Smooth muscle cell (in vitro differentiated cells): Measurements from ENCODE around the gene TNFSF9. TPM values are rescaled to one million over a fixed set of nuclear protein-coding genes. Genes with fewer than 3 reads are reported as not detected.

Source experiments
- DNase-seq: peaks from one replicate; lab custom pipeline; 2025; ENCODE audit not compliant: unreplicated experiment; lab: John Stamatoyannopoulos, UW
- H2AFZ ChIP-seq: fragments of 200-600 bp; sonication (generic); 2 replicates; pipeline ENCODE4 v1.6.0; 2016; ENCODE audit warnings: antibody characterized with exemption, low read depth, mild to moderate bottlenecking
- H3F3A ChIP-seq: fragments of 200-600 bp; sonication (generic); 2 replicates; pipeline ENCODE4 v1.6.0; 2017; ENCODE audit warnings: antibody characterized with exemption, low read depth
- H3K27ac ChIP-seq: fragments of 200-600 bp; sonication (generic); 2 replicates; pipeline ENCODE4 v1.5.1; 2016; ENCODE audit warnings: low read depth, mild to moderate bottlenecking
- H3K27me3 ChIP-seq: fragments of 200-600 bp; sonication (generic); 2 replicates; pipeline ENCODE4 v1.6.1; 2016; ENCODE audit warnings: low read depth, mild to moderate bottlenecking
- H3K36me3 ChIP-seq: fragments of 200-600 bp; sonication (generic); 2 replicates; pipeline ENCODE4 v1.5.1; 2016; ENCODE audit warnings: low read depth
- H3K4me1 ChIP-seq: fragments of 200-600 bp; sonication (generic); 2 replicates; pipeline ENCODE4 v1.5.1; 2016; ENCODE audit warnings: low read depth
- H3K4me2 ChIP-seq: fragments of 200-600 bp; sonication (generic); 2 replicates; pipeline ENCODE4 v1.6.0; 2016; ENCODE audit warnings: mild to moderate bottlenecking
- H3K4me3 ChIP-seq: fragments of 200-600 bp; sonication (generic); 2 replicates; pipeline ENCODE4 v1.5.1; 2016; ENCODE audit warnings: mild to moderate bottlenecking
- H3K79me2 ChIP-seq: fragments of 200-600 bp; sonication (generic); 2 replicates; pipeline ENCODE4 v1.6.0; 2016; ENCODE audit warnings: low read depth, mild to moderate bottlenecking
- H3K9ac ChIP-seq: fragments of 200-600 bp; sonication (generic); 2 replicates; pipeline ENCODE4 v1.6.0; 2016; ENCODE audit warnings: low read depth
- H3K9me3 ChIP-seq: fragments of 200-600 bp; sonication (generic); replicated peaks from 2 replicates; pipeline ENCODE4 v1.5.1; 2016; ENCODE audit warnings: low read depth
- H4K20me1 ChIP-seq: fragments of 200-600 bp; sonication (generic); 2 replicates; pipeline ENCODE4 v1.6.0; 2016; ENCODE audit warnings: low read depth
- CTCF ChIP-seq: fragments of 200-600 bp; sonication (generic); IDR thresholded peaks from 2 replicates; pipeline ENCODE4 v1.5.1; 2017; ENCODE audit warnings: borderline replicate concordance, mild to moderate bottlenecking, antibody characterized with exemption; ENCODE audit not compliant: insufficient read depth, poor library complexity, severe bottlenecking
- WGBS: methylation state at CpG from one replicate; pipeline ENCODE4 v1.1.7; 2016; ENCODE audit warnings: low lambda C conversion rate; 5-methylcytosine and 5-hydroxymethylcytosine counted together
- polyA plus RNA-seq: library from polyadenylated mRNA; unstranded; fragments of >200 nt; fragmentation: Nextera tagmentation; extraction: Ambion mirVana; gene quantifications from 2 replicates; pipeline ENCODE4 v1.2.1, GENCODE V29; 2016
- total RNA-seq: library from RNA; depleted of rRNA; stranded (reverse); fragments of >200 nt; gene quantifications from 2 replicates; pipeline ENCODE4 v1.2.3, GENCODE V29; 2014

Gene TNFSF9
- total and polyA plus RNA-seq, 2 experiments from 2014 or later: 3.4 to 7.3 TPM

GRCh38 chr19:6483235-6483634, 47.6 kb upstream of the TNFSF9 start:
- 91% methylated on average over 3 of the region's 3 CpGs for WGBS
- no peaks in the 10 kb centered on the region for H3K4me1 ChIP-seq
- TF ChIP-seq CTCF: no peak
- H3K9me3 ChIP-seq: no peaks in the 10 kb centered on the region
- no peaks in the 10 kb centered on the region for H3K36me3 ChIP-seq
- no peaks in the 10 kb centered on the region for H3F3A ChIP-seq
- H3K79me2 ChIP-seq: no peaks in the 10 kb centered on the region
- DNase-seq: no peak
- no peak overlapping the region for H3K4me2 ChIP-seq
- H3K27ac ChIP-seq: no peak overlapping the region
- H2AFZ ChIP-seq: no peak overlapping the region
- H3K27me3 ChIP-seq: no peaks in the 10 kb centered on the region
- H3K4me3 ChIP-seq: no peak overlapping the region
- H4K20me1 ChIP-seq: no peaks in the 10 kb centered on the region
- H3K9ac ChIP-seq: no peak overlapping the region

DNA sequence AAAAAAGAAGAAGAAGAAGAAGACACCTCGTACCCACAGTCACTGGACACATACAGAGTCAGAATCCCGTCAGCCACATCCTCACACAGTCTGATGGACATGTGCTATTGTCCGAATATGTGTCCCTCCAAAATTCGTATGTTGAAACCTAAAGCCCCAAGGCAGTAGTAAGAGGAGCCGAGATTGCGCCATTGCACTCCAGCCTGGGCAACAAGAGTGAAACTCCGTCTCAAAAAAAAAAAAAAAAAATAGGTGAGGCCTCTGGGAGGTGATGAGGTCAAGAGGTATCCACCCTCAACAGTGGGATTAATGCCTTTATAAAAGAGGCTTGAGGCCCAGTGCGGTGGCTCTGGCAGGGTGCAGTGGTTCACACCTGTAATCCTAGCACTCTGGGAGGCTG, 46.6 kb upstream of the TNFSF9 start:
- no peak for DNase-seq
- Histone ChIP-seq H3K4me2 (no peak overlapping the region), H4K20me1 (no peaks in the 10 kb centered on the region), H3F3A (no peaks in the 10 kb centered on the region), H3K9ac (no peak overlapping the region), H3K79me2 (no peaks in the 10 kb centered on the region), H3K27me3 (no peaks in the 10 kb centered on the region), H3K9me3 (no peaks in the 10 kb centered on the region), H3K4me3 (no peak overlapping the region), H3K27ac (no peak overlapping the region), H3K4me1 (no peaks in the 10 kb centered on the region), H3K36me3 (no peaks in the 10 kb centered on the region), H2AFZ (no peak overlapping the region)
- WGBS: 89% methylated on average over 8 of the region's 8 CpGs
- TF ChIP-seq CTCF: no peak

DNA sequence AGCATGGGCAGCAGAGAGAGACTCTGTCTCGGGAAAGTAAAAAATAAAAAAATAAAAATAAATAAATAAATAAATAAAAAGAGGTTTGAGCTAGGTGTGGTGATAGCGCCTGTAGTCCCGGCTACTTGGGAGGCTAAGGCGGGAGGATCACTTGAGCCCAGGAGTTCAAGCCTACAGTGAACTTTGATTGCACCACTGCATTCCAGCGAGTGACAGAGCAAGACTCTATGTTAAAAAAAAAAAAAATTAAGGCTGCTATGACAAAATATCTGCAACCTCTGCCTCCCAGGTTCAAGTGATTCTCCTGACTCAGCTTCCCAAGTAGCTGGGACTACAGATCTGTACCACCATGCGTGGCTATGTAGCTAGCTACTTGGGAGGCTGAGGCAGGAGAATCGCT, 46.0 kb upstream of the TNFSF9 start:
- no peak overlapping the region for H3K4me3 ChIP-seq
- H3K9ac ChIP-seq: no peak overlapping the region
- H3F3A ChIP-seq: no peaks in the 10 kb centered on the region
- H3K9me3 ChIP-seq: no peaks in the 10 kb centered on the region
- H3K27me3 ChIP-seq: no peaks in the 10 kb centered on the region
- no peak overlapping the region for H3K4me2 ChIP-seq
- H3K27ac ChIP-seq: no peak overlapping the region
- no peaks in the 10 kb centered on the region for H3K36me3 ChIP-seq
- no peaks in the 10 kb centered on the region for H4K20me1 ChIP-seq
- WGBS: 92% methylated on average over 7 of the region's 7 CpGs
- DNase-seq: no peak
- no peak for TF ChIP-seq CTCF
- H3K79me2 ChIP-seq: no peaks in the 10 kb centered on the region
- H3K4me1 ChIP-seq: no peaks in the 10 kb centered on the region
- H2AFZ ChIP-seq: no peak overlapping the region

DNA sequence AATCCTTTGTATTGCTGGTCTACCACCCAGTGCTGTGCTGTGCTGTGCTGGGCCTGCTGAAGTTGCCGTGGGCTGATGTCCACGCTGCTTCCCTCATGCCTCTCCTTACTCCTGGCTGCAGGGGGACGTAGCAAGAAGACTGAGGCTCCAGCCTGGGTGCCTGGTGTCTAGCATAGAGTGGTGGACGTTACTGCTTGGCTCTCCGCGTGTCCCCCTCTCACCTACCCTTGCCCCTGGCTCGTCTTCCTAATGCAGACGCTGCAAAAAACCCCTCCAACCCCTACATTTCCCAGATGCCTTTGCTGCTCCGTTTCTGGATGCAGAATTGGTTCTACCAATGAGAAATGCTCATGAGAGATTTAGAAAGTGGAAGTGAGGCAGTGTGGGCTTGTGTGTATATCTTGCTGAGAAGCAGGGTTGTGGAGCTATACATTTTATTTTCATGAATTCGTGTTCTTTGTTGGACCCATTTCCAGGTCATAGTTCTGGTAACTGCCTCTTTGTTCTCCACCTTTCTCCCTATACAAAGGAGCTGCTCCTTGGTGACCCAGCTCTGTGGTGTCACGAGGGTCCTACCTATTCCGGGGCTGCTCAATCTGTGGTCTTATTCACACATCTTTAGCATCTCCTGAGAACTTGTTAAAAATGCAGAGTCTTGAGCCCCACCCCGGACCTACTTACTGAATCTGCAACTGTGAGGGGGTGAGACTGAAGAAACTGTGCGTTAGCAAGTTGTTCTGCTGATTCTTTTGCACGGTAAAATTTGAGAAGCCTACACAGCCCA, 41.4 kb upstream of the TNFSF9 start:
- Histone ChIP-seq H3K9ac (no peak overlapping the region), H3K4me2 (no peak overlapping the region), H3K36me3 (no peaks in the 10 kb centered on the region), H3K4me3 (no peak overlapping the region), H3F3A (no peaks in the 10 kb centered on the region), H2AFZ (no peak overlapping the region), H4K20me1 (no peaks in the 10 kb centered on the region), H3K27me3 (no peaks in the 10 kb centered on the region), H3K4me1 (no peaks in the 10 kb centered on the region), H3K27ac (no peak overlapping the region), H3K79me2 (no peaks in the 10 kb centered on the region), H3K9me3 (no peaks in the 10 kb centered on the region)
- 71% methylated on average over 15 of the region's 15 CpGs for WGBS
- no peak for DNase-seq
- TF ChIP-seq CTCF: no peak
